B cell (primary cell): Measurements from ENCODE around the gene SPECC1L. TPM values are rescaled to one million over a fixed set of nuclear protein-coding genes. Genes with fewer than 3 reads are reported as not detected.

Experiments used
- ATAC-seq: fragments of 200-7000 bp; cut with Tn5 transposase; one replicate; pipeline ENCODE4 v1.10.0; 2021; ENCODE audit warnings: low read depth, mild to moderate bottlenecking, moderate number of reproducible peaks, moderate library complexity
- CTCF ChIA-PET: fragments of 350-600 bp; sonication (Branson Sonifier 250); formaldehyde crosslinking; loops from one replicate; lab custom pipeline; 2021; ENCODE audit warnings: antibody characterized with exemption, inconsistent platforms; lab: Charles Lee
- POLR2A ChIA-PET: fragments of 350-600 bp; sonication (Branson Sonifier 250); formaldehyde crosslinking; loops from one replicate; lab custom pipeline; 2021; ENCODE audit warnings: antibody characterized with exemption; lab: Charles Lee
- DNase-seq: peaks from one replicate; pipeline ENCODE4 v3.0.0; 2013
- H2AFZ ChIP-seq: 2 replicates; pipeline ENCODE4 v1.6.1; 2012; ENCODE audit warnings: mild to moderate bottlenecking, low read depth, low read length; ENCODE audit not compliant: insufficient read depth, poor library complexity, severe bottlenecking
- H3K27ac ChIP-seq, 2 donors: 1 replicate in 1 of 2; 2 replicates in 1 of 2; pipeline ENCODE4 v1.5.1; 2012 to 2013; ENCODE audit warnings: low read length in 2 of 2, mild to moderate bottlenecking in 2 of 2, moderate library complexity in 1 of 2
- H3K27me3 ChIP-seq, 4 experiments: fragments of 200-600 bp in 1 of 4; sonication (generic) in 1 of 4; replicated peaks in 1 of 4; 1 replicate in 2 of 4; 2 replicates in 2 of 4; pipeline versions ENCODE4 v1.6.1 to v1.7.0; 2013 to 2016; ENCODE audit warnings: low read length in 3 of 4, mild to moderate bottlenecking in 2 of 4, mixed read lengths in 1 of 4, moderate library complexity in 1 of 4; ENCODE audit not compliant: insufficient read depth in 4 of 4, control insufficient read depth in 3 of 4; ENCODE audit errors: control extremely low read depth in 1 of 4
- H3K36me3 ChIP-seq, 2 experiments: replicated peaks in 1 of 2; 1 replicate in 1 of 2; 2 replicates in 1 of 2; pipeline versions ENCODE4 v1.6.1 to v1.7.1; 2013; ENCODE audit warnings: low read length in 1 of 2; ENCODE audit not compliant: insufficient read depth in 2 of 2, control insufficient read depth in 1 of 2; ENCODE audit errors: control extremely low read depth in 1 of 2, extremely low read depth in 1 of 2
- H3K4me1 ChIP-seq, 2 donors: fragments of 200-600 bp in 1 of 2; sonication (generic) in 1 of 2; 1 replicate in 1 of 2; 2 replicates in 1 of 2; pipeline versions ENCODE4 v1.5.1 to v1.6.1; 2013 to 2017; ENCODE audit warnings: low read length in 2 of 2; ENCODE audit not compliant: control insufficient read depth in 2 of 2, insufficient read depth in 2 of 2
- H3K4me2 ChIP-seq: replicated peaks from 2 replicates; pipeline ENCODE3; 2012; ENCODE audit warnings: mild to moderate bottlenecking, low read depth, low read length; ENCODE audit not compliant: poor library complexity, severe bottlenecking
- H3K4me3 ChIP-seq, 5 experiments: fragments of 200-600 bp in 1 of 5; sonication (generic) in 1 of 5; 1 replicate in 3 of 5; 2 replicates in 2 of 5; pipeline versions ENCODE4 v1.5.1 to v1.7.0; 2011 to 2016; ENCODE audit warnings: low read length in 4 of 5, mild to moderate bottlenecking in 4 of 5, low read depth in 2 of 5, control low read depth in 1 of 5, moderate library complexity in 1 of 5; ENCODE audit not compliant: insufficient read depth in 1 of 5; ENCODE audit errors: control extremely low read depth in 1 of 5, extremely low read depth in 1 of 5
- H3K79me2 ChIP-seq: fragments of 200-600 bp; sonication (generic); one replicate; pipeline ENCODE4 v1.6.0; 2016; ENCODE audit warnings: low read length; ENCODE audit not compliant: control insufficient read depth, insufficient read depth
- H3K9ac ChIP-seq: fragments of 200-600 bp; sonication (generic); 2 replicates; pipeline ENCODE4 v1.6.1; 2017; ENCODE audit warnings: mild to moderate bottlenecking, low read length, moderate library complexity
- H3K9me3 ChIP-seq, 3 donors: one replicate each; pipeline versions ENCODE4 v1.6.1 to v1.7.1; 2013; ENCODE audit warnings: low read length in 2 of 3; ENCODE audit not compliant: control insufficient read depth in 2 of 3, insufficient read depth in 1 of 3; ENCODE audit errors: control extremely low read depth in 1 of 3
- H4K20me1 ChIP-seq: 2 replicates; pipeline ENCODE4 v1.6.0; 2012; ENCODE audit warnings: mild to moderate bottlenecking, low read length; ENCODE audit not compliant: insufficient read depth, control insufficient read depth, poor library complexity, severe bottlenecking
- H3K27ac Mint-ChIP-seq: one replicate; pipeline ENCODE4 v1.8.0; 2021; ENCODE audit warnings: mixed read lengths
- H3K27me3 Mint-ChIP-seq: one replicate; pipeline ENCODE4 v1.8.0; 2021; ENCODE audit warnings: mixed read lengths
- H3K4me1 Mint-ChIP-seq: one replicate; pipeline ENCODE4 v1.8.0; 2021; ENCODE audit warnings: mixed read lengths
- H3K4me3 Mint-ChIP-seq: one replicate; pipeline ENCODE4 v1.8.0; 2021; ENCODE audit warnings: mixed read lengths
- H3K9me3 Mint-ChIP-seq: one replicate; pipeline ENCODE4 v1.8.0; 2022; ENCODE audit warnings: mixed read lengths; ENCODE audit not compliant: insufficient read depth
- EZH2 ChIP-seq: IDR thresholded peaks from 2 replicates; pipeline ENCODE4 v1.6.1; 2012; ENCODE audit warnings: borderline replicate concordance, low read depth, mild to moderate bottlenecking, moderate library complexity, low read length; ENCODE audit not compliant: insufficient read depth, poor library complexity, severe bottlenecking
- WGBS: methylation state at CpG from one replicate; pipeline ENCODE4 v1.1.5; 2013; ENCODE audit warnings: missing lambda C conversion rate; ENCODE audit not compliant: insufficient coverage; 5-methylcytosine and 5-hydroxymethylcytosine counted together
- intact Hi-C: fragments of 100-400 bp; cut with micrococcal nuclease; formaldehyde crosslinking; loops from one replicate; pipeline ENCODE4 v1.10.0; 2022
- polyA plus RNA-seq: library from polyadenylated mRNA; depleted of rRNA; stranded (reverse); fragments of >200 nt; gene quantifications from 2 replicates; pipeline ENCODE4 v1.2.3, GENCODE V29; 2012
- total RNA-seq, 2 donors: library from RNA; stranded (reverse); fragments of 120-200 nt in 1 of 2; gene quantifications; 1 replicate in 1 of 2; 2 replicates in 1 of 2; pipeline versions ENCODE4 v1.2.3 to v1.2.4, GENCODE V29; 2013 to 2022
- TF ChIP-seq, protein P1 (sequence below): fragments of 200-600 bp; IDR thresholded peaks from one replicate; pipeline ENCODE4 v1.8.0; 2022; ENCODE audit warnings: antibody characterized with exemption, mild to moderate bottlenecking

The SPECC1L gene
- total and polyA plus RNA-seq, 2 donors (not counting 1 experiment from before 2014, with no cell fraction given), result 14.4 to 85.3 TPM

DNA sequence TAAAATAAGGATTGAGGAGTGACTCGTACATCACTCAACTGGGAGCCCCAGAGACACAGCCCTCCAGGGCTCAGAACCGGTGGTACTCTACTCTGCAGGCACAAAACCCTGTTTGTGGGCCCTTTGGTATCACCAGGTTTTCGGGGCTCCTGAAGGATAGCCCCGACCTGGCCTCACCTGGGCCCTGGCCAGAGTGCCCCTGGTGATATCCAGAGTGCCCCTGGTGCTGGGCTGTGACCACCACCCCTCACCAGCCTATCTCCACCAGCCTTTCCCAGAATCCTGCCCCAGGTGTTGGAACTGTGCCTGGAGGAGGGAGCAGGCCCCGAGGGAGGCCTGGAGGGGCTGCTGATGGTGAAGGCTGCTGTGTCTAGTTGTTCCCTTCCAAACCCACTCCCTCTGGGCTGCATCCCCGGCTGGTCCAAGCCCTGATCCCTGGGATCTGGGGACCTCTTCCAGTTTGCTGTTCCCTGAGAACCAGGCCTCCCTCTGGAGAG, 23.6 kb upstream of the SPECC1L start:
- H3K27ac Mint-ChIP-seq, result no peak overlapping the region
- H2AFZ ChIP-seq, result no peak overlapping the region
- peaks cover 18% of the 10 kb centered on the region for H3K4me1 Mint-ChIP-seq
- POLR2A ChIA-PET, result no interaction called here
- H4K20me1 ChIP-seq, result no peaks in the 10 kb centered on the region
- ATAC-seq, result no peak
- H3K4me1 ChIP-seq, result peaks cover 14 to 24% of the 10 kb centered on the region in 2 donors
- H3K4me3 Mint-ChIP-seq, result no peak overlapping the region
- H3K9me3 Mint-ChIP-seq, result no peaks in the 10 kb centered on the region
- H3K9me3 ChIP-seq, result no peaks in the 10 kb centered on the region
- TF ChIP-seq EZH2, result no peak
- TF ChIP-seq, protein P1, sequence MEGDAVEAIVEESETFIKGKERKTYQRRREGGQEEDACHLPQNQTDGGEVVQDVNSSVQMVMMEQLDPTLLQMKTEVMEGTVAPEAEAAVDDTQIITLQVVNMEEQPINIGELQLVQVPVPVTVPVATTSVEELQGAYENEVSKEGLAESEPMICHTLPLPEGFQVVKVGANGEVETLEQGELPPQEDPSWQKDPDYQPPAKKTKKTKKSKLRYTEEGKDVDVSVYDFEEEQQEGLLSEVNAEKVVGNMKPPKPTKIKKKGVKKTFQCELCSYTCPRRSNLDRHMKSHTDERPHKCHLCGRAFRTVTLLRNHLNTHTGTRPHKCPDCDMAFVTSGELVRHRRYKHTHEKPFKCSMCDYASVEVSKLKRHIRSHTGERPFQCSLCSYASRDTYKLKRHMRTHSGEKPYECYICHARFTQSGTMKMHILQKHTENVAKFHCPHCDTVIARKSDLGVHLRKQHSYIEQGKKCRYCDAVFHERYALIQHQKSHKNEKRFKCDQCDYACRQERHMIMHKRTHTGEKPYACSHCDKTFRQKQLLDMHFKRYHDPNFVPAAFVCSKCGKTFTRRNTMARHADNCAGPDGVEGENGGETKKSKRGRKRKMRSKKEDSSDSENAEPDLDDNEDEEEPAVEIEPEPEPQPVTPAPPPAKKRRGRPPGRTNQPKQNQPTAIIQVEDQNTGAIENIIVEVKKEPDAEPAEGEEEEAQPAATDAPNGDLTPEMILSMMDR, result no peak
- no peak overlapping the region for H3K4me2 ChIP-seq
- H3K27ac ChIP-seq, result no peak overlapping the region
- no peaks in the 10 kb centered on the region for H3K36me3 ChIP-seq
- no peak overlapping the region for H3K9ac ChIP-seq
- no peak overlapping the region for H3K4me3 ChIP-seq
- H3K27me3 Mint-ChIP-seq, result no peaks in the 10 kb centered on the region
- DNase-seq, result no peak
- H3K27me3 ChIP-seq, result no peaks in the 10 kb centered on the region
- H3K79me2 ChIP-seq, result no peaks in the 10 kb centered on the region
- CTCF ChIA-PET, result interaction anchor here (0.6 to 1.1 kb wide), 8 partner anchors 17 to 236 kb away, joined by 3 to 7 read pairs (median 3); partner anchors contain the start of gene CABIN1
- WGBS, result 84% methylated on average over 4 of the region's 6 CpGs
- intact Hi-C loops, result loop anchor here (5.0 to 10.0 kb wide), 2 partner anchors 62 to 140 kb away; partner anchors contain the start of gene SUSD2

DNA sequence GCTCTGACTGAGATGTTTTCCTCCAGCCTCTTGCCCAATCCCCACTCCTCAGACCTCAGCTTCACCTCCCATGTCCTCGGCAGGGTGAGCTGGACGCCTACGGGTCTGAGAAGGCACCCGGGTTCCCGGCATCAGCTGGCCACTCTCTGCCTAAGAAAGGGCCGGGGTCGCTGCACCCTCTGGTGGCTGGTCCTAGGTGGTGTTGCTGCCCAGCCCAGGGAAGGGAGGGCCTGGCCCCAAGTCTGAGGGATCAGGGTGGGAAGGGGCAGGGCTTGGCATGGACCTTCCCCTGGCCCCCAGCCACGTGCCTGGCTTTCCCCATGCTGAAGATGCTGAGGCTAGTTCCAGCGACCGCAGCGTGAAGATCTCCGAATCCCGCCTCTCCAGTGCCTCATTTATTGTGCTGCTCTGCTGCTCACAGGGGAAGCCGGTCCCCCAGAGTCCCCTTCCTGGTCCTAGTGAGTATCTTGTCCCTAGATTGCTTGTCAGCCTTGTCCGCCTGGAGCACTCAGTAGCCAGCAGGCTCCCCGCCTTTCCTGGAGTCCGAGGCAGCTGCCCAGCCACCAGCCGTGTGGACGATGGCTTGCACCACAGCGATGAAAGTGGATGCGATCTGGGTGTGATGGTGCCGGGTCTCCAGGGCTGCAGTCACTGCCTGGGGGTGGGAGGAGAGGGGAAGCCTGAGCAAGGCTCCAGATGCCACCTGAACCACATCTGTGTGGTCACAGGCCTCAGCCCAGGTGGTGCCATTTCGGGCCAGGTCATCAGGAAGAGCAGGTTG, 22.9 kb upstream of the SPECC1L start:
- H3K27ac Mint-ChIP-seq, result no peak overlapping the region

More for the DNA sequence above, 22.9 kb upstream of the SPECC1L start:
- DNase-seq, result peak; percentile 59
- H3K9me3 ChIP-seq, result no peaks in the 10 kb centered on the region
- no peak overlapping the region for H3K27ac ChIP-seq
- H3K9ac ChIP-seq, result no peak overlapping the region
- TF ChIP-seq, protein P1, result peak; percentile 57
- TF ChIP-seq EZH2, result no peak
- ATAC-seq, result peak; percentile 82
- no peak overlapping the region for H2AFZ ChIP-seq
- CTCF ChIA-PET, result interaction anchor here (0.6 to 1.1 kb wide), 8 partner anchors 18 to 237 kb away, joined by 3 to 7 read pairs (median 3); partner anchors contain the start of gene CABIN1
- Mint-ChIP-seq H3K4me3 (no peak overlapping the region), H3K27me3 (no peaks in the 10 kb centered on the region), H3K4me1 (peaks cover 12% of the 10 kb centered on the region), H3K9me3 (no peaks in the 10 kb centered on the region)
- H3K4me3 ChIP-seq, result no peak overlapping the region
- H3K79me2 ChIP-seq, result no peaks in the 10 kb centered on the region
- 47% methylated on average over 14 of the region's 23 CpGs for WGBS
- peaks cover 9 to 17% of the 10 kb centered on the region in 2 donors for H3K4me1 ChIP-seq
- POLR2A ChIA-PET, result no interaction called here
- no peaks in the 10 kb centered on the region for H4K20me1 ChIP-seq
- no peaks in the 10 kb centered on the region for H3K27me3 ChIP-seq
- intact Hi-C loops, result loop anchor here (5.0 to 10.0 kb wide), 2 partner anchors 63 to 140 kb away; partner anchors contain the start of gene SUSD2
- no peak overlapping the region for H3K4me2 ChIP-seq
- H3K36me3 ChIP-seq, result no peaks in the 10 kb centered on the region
